Esophagus muscularis mucosa (tissue), 4 donors: ENCODE data around the gene MYO1B. TPM values are rescaled to one million over a fixed set of nuclear protein-coding genes. Genes with fewer than 3 reads are reported as not detected.
A peak's percentile ranks its signal among the peaks of the same experiment; 100 is the strongest.

Experiments used
- DNase-seq: peaks from one replicate; pipeline ENCODE4 v3.0.0-alpha.2; 2017; ENCODE audit errors: extremely low spot score
- H3K27ac ChIP-seq, 4 donors: fragments of 200-600 bp; sonication (generic); replicated peaks in 1 of 4; 1 replicate in 3 of 4; 2 replicates in 1 of 4; pipeline ENCODE4 v1.5.1; 2016 to 2019; ENCODE audit warnings: mild to moderate bottlenecking in 1 of 4
- H3K27me3 ChIP-seq, 4 donors: fragments of 200-600 bp; sonication (generic); one replicate each; pipeline versions ENCODE4 v1.5.1 to v1.6.0; 2016 to 2019
- H3K36me3 ChIP-seq, 4 donors: fragments of 200-600 bp; sonication (generic); one replicate each; pipeline ENCODE4 v1.5.1; 2016 to 2019
- H3K4me1 ChIP-seq, 4 donors: fragments of 200-600 bp; sonication (generic); one replicate each; pipeline ENCODE4 v1.5.1; 2016 to 2019
- H3K4me3 ChIP-seq, 4 donors: fragments of 200-600 bp; sonication (generic); 1 replicate in 2 of 4; 2 replicates in 2 of 4; pipeline ENCODE4 v1.5.1; 2016 to 2019; ENCODE audit warnings: mild to moderate bottlenecking in 4 of 4, moderate library complexity in 1 of 4
- H3K9me3 ChIP-seq, 4 donors: fragments of 200-600 bp; sonication (generic); 1 replicate in 3 of 4; 2 replicates in 1 of 4; pipeline ENCODE4 v1.5.1; 2016 to 2019
- EP300 ChIP-seq: sonication (generic); formaldehyde crosslinking; IDR thresholded peaks from one replicate; pipeline ENCODE4 v1.6.1; 2017; ENCODE audit warnings: antibody characterized with exemption
- POLR2A ChIP-seq: fragments of 450-650 bp; IDR thresholded peaks from one replicate; pipeline ENCODE4 v1.6.1; 2017; ENCODE audit warnings: antibody characterized with exemption, moderate library complexity, mild to moderate bottlenecking, low read depth
- POLR2AphosphoS5 ChIP-seq, 2 donors: sonication (generic); formaldehyde crosslinking; IDR thresholded peaks; one replicate each; pipeline ENCODE4 v1.6.1; 2017; ENCODE audit warnings: antibody characterized with exemption in 2 of 2
- WGBS: methylation state at CpG from one replicate; pipeline ENCODE4 v1.1.5; 2018; 5-methylcytosine and 5-hydroxymethylcytosine counted together
- intact Hi-C: fragments of 100-400 bp; cut with DNase I; formaldehyde crosslinking; loops from one replicate; pipeline ENCODE4 v1.15.1; 2023
- total RNA-seq, 4 donors: library from RNA; depleted of rRNA; stranded (reverse); fragments of >200 nt; gene quantifications; one replicate each; pipeline versions ENCODE4 v1.1.0 to v1.2.1, GENCODE V29; 2016
- TF ChIP-seq, protein P1 (sequence below), 3 experiments: fragments of 200-600 bp in 2 of 3; fragments of 450-650 bp in 1 of 3; sonication (generic) in 2 of 3; IDR thresholded peaks; one replicate each; pipeline ENCODE4 v1.5.1; 2017 to 2019; ENCODE audit warnings: antibody characterized with exemption in 3 of 3, mild to moderate bottlenecking in 2 of 3, moderate library complexity in 1 of 3

Gene MYO1B
- total RNA-seq, 4 donors from 2014 or later: 14.8 to 17.3 (median 15.9) TPM

DNA sequence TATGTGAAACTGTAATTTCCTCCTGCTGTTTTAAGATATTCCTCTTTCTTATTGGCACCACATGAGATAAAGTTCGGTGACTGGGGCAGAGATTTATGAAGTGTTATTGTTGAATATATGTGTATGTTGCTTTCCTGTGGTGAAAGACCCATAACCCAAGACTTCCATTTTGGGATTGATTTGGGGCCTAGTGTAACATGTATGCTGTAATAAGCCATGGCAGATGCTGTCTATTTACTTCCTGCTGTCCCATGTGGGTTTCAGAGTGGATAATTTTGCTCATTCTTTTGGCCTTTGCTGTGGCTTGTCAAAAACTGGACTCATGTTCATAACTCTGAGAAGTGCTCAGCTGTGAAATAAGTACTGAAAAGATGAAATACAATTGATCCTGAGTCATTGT is 10.8 kb upstream of the MYO1B start:
- Histone ChIP-seq H3K27ac (no peak overlapping the region), H3K36me3 (no peaks in the 10 kb centered on the region), H3K9me3 (no peaks in the 10 kb centered on the region), H3K4me1 (peaks cover 17 to 19% (median 18%) of the 10 kb centered on the region in 4 donors), H3K4me3 (no peak overlapping the region), H3K27me3 (no peaks in the 10 kb centered on the region)
- no peak for TF ChIP-seq POLR2A
- TF ChIP-seq EP300: no peak
- TF ChIP-seq POLR2AphosphoS5 (IDR thresholded peaks at IDR 0.05): no peak
- TF ChIP-seq, protein P1, sequence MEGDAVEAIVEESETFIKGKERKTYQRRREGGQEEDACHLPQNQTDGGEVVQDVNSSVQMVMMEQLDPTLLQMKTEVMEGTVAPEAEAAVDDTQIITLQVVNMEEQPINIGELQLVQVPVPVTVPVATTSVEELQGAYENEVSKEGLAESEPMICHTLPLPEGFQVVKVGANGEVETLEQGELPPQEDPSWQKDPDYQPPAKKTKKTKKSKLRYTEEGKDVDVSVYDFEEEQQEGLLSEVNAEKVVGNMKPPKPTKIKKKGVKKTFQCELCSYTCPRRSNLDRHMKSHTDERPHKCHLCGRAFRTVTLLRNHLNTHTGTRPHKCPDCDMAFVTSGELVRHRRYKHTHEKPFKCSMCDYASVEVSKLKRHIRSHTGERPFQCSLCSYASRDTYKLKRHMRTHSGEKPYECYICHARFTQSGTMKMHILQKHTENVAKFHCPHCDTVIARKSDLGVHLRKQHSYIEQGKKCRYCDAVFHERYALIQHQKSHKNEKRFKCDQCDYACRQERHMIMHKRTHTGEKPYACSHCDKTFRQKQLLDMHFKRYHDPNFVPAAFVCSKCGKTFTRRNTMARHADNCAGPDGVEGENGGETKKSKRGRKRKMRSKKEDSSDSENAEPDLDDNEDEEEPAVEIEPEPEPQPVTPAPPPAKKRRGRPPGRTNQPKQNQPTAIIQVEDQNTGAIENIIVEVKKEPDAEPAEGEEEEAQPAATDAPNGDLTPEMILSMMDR (IDR thresholded peaks at IDR 0.05): no peak
- no peak for DNase-seq
- 85% methylated on average over 1 of the region's 1 CpG for WGBS
- intact Hi-C loops: no loop called here

- peaks cover 0 to 7% (median 3%) of the 10 kb centered on the region in 4 donors for H3K9me3 ChIP-seq
- H3K27me3 ChIP-seq: peaks cover 0 to 11% (median 3%) of the 10 kb centered on the region in 4 donors
- peak; percentile 57 for DNase-seq
- no peak for TF ChIP-seq POLR2AphosphoS5 (IDR thresholded peaks at IDR 0.05)
- no peak for TF ChIP-seq POLR2A
- TF ChIP-seq, protein P1 (IDR thresholded peaks at IDR 0.05): no peak
- no peak for TF ChIP-seq EP300
- no peaks in the 10 kb centered on the region for H3K36me3 ChIP-seq
- peaks cover 0 to 13% (median 12%) of the 10 kb centered on the region in 4 donors for H3K4me1 ChIP-seq
- no peak overlapping the region for H3K27ac ChIP-seq
- 95% methylated on average over 5 of the region's 5 CpGs for WGBS
- no peak overlapping the region for H3K4me3 ChIP-seq
- intact Hi-C loops: no loop called here
Measured at GRCh38 chr2:191240871-191241270, 4.3 kb upstream of the MYO1B start.

DNA sequence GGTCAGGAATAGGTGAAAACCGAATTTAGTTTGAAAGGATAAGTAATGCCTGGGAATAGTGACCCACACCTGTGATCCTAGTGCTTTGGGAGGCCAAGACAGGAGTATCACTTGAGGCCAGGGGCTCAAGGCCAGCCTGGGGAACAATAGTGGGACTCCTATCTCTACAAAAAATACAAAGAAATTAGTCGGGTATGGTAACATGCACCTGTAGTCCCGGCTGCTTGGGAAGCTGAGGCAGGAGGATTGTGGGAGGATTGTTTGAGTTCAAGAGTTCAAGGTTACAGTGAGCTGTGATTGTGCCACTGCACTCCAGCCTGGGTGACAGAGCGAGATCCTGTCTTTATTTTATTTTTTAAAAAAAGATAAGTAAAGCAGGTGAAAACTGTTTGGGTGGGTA is 3.8 kb upstream of the MYO1B start:
- 93% methylated on average over 4 of the region's 4 CpGs for WGBS
- TF ChIP-seq, protein P1 (IDR thresholded peaks at IDR 0.05): no peak
- TF ChIP-seq POLR2AphosphoS5 (IDR thresholded peaks at IDR 0.05): no peak
- Histone ChIP-seq H3K4me3 (no peak overlapping the region), H3K36me3 (no peaks in the 10 kb centered on the region), H3K9me3 (peaks cover 0 to 7% (median 3%) of the 10 kb centered on the region in 4 donors), H3K4me1 (peaks cover 0 to 18% (median 17%) of the 10 kb centered on the region in 4 donors), H3K27ac (no peak overlapping the region), H3K27me3 (peaks cover 0 to 15% (median 3%) of the 10 kb centered on the region in 4 donors)
- no peak for DNase-seq
- intact Hi-C loops: no loop called here

GRCh38 chr2:191243154-191243553 is 2.0 kb upstream of the MYO1B start:
- TF ChIP-seq POLR2AphosphoS5 (IDR thresholded peaks at IDR 0.05) (no peak), POLR2A (no peak), EP300 (no peak)
- TF ChIP-seq, protein P1 (IDR thresholded peaks at IDR 0.05): no peak

DNA sequence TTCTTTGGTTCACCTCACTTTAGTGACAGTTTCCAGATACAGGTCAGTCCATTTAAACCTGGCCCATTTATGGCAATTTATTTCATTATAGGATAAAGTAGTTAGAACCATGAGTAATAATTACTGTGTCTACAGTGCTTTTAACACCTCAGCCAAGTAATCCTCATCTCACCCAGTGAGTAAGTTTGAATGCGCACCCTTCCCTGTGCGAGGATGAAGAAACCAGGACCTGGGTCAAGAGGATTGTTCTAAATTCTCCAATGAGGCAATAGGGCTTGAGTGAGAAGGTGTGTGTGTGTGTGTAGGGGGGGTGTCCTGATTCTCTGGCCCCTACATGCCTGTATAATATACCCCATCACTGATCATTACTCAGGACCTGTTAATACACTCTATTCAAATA is 854 bp upstream of the MYO1B start:
- intact Hi-C loops: no loop called here
- Histone ChIP-seq H3K4me1 (peaks cover 6 to 37% (median 33%) of the 10 kb centered on the region in 4 donors), H3K4me3 (peak overlapping the region in 2 of 4 donors; percentile 63 to 69), H3K36me3 (no peaks in the 10 kb centered on the region), H3K27ac (no peak overlapping the region), H3K9me3 (peaks cover 0 to 7% (median 3%) of the 10 kb centered on the region in 4 donors), H3K27me3 (peaks cover 0 to 24% (median 3%) of the 10 kb centered on the region in 4 donors)
- 100% methylated on average over 2 of the region's 2 CpGs for WGBS
- TF ChIP-seq POLR2A (no peak), POLR2AphosphoS5 (IDR thresholded peaks at IDR 0.05) (no peak), EP300 (no peak)
- TF ChIP-seq, protein P1 (IDR thresholded peaks at IDR 0.05): no peak
- peak; percentile 57 for DNase-seq

More at GRCh38 chr2:191243154-191243553, 2.0 kb upstream of the MYO1B start:
- Histone ChIP-seq H3K9me3 (peaks cover 0 to 7% (median 3%) of the 10 kb centered on the region in 4 donors), H3K36me3 (no peaks in the 10 kb centered on the region), H3K27me3 (peaks cover 0 to 24% (median 3%) of the 10 kb centered on the region in 4 donors), H3K4me1 (peaks cover 6 to 34% (median 31%) of the 10 kb centered on the region in 4 donors), H3K27ac (no peak overlapping the region), H3K4me3 (no peak overlapping the region)
- intact Hi-C loops: no loop called here
- DNase-seq: no peak
- WGBS: 67% methylated on average over 1 of the region's 1 CpG
